Measurements from ENCODE around the gene SLC7A14. TPM values are rescaled to one million over a fixed set of nuclear protein-coding genes. Genes with fewer than 3 reads are reported as not detected.

The SLC7A14 gene
- polyA plus RNA-seq, 1 experiment = 0.60 TPM

- Histone ChIP-seq H3K27me3 (ENCODE audit: control insufficient read depth, insufficient read depth, low read length) (no peaks in the 10 kb centered on the region), H3K4me3 (ENCODE audit: low read depth, low read length) (no peak overlapping the region), H3K36me3 (ENCODE audit: control insufficient read depth, insufficient read depth, low read length) (peaks cover 3% of the 10 kb centered on the region)
- CTCF ChIA-PET = interaction anchor here (0.9 to 1.7 kb wide), 3 partner anchors 12 to 380 kb away, joined by 3 to 6 read pairs (median 3); partner anchors contain the start of gene CLDN11
- POLR2A ChIA-PET = interaction anchor here (0.7 kb wide), 1 partner anchor 371 kb away, joined by 4 read pairs; no protein-coding TSS in a partner anchor
- no peak for DNase-seq (ENCODE audit: low read depth)
- no peak for TF ChIP-seq CTCF (IDR thresholded peaks at IDR 0.05; ENCODE audit: insufficient read depth, low read depth, low read length)
Measured at GRCh38 chr3:170431054-170431453, 154.8 kb downstream of the SLC7A14 start.

- no peak for DNase-seq (ENCODE audit: low read depth)
- H3K27me3 ChIP-seq (ENCODE audit: control insufficient read depth, insufficient read depth, low read length) = no peaks in the 10 kb centered on the region
- no peak for TF ChIP-seq CTCF (IDR thresholded peaks at IDR 0.05; ENCODE audit: insufficient read depth, low read depth, low read length)
- peaks cover 2% of the 10 kb centered on the region for H3K36me3 ChIP-seq (ENCODE audit: control insufficient read depth, insufficient read depth, low read length)
- POLR2A ChIA-PET = no interaction called here
- CTCF ChIA-PET = no interaction called here
- H3K4me3 ChIP-seq (ENCODE audit: low read depth, low read length) = no peak overlapping the region
Measured at GRCh38 chr3:170429050-170429449, 156.8 kb downstream of the SLC7A14 start.

- no peak for TF ChIP-seq CTCF (IDR thresholded peaks at IDR 0.05; ENCODE audit: insufficient read depth, low read depth, low read length)
- no peak overlapping the region for H3K4me3 ChIP-seq (ENCODE audit: low read depth, low read length)
- DNase-seq (ENCODE audit: low read depth) = no peak
- no peaks in the 10 kb centered on the region for H3K27me3 ChIP-seq (ENCODE audit: control insufficient read depth, insufficient read depth, low read length)
- ChIA-PET CTCF (no interaction called here), POLR2A (no interaction called here)
- peaks cover 2% of the 10 kb centered on the region for H3K36me3 ChIP-seq (ENCODE audit: control insufficient read depth, insufficient read depth, low read length)
Measured at GRCh38 chr3:170428095-170428494, 157.8 kb downstream of the SLC7A14 start.

- TF ChIP-seq CTCF (IDR thresholded peaks at IDR 0.05; ENCODE audit: insufficient read depth, low read depth, low read length) = no peak
- Histone ChIP-seq H3K27me3 (ENCODE audit: control insufficient read depth, insufficient read depth, low read length) (no peaks in the 10 kb centered on the region), H3K4me3 (ENCODE audit: low read depth, low read length) (no peak overlapping the region), H3K36me3 (ENCODE audit: control insufficient read depth, insufficient read depth, low read length) (no peaks in the 10 kb centered on the region; the same call in 1 of the 2 replicates)
- ChIA-PET POLR2A (no interaction called here), CTCF (no interaction called here)
- DNase-seq (ENCODE audit: low read depth) = no peak
Measured at GRCh38 chr3:170426240-170426797, 159.6 kb downstream of the SLC7A14 start.

- TF ChIP-seq CTCF (IDR thresholded peaks at IDR 0.05; ENCODE audit: insufficient read depth, low read depth, low read length) = no peak
- Histone ChIP-seq H3K27me3 (ENCODE audit: control insufficient read depth, insufficient read depth, low read length) (no peaks in the 10 kb centered on the region), H3K36me3 (ENCODE audit: control insufficient read depth, insufficient read depth, low read length) (no peaks in the 10 kb centered on the region; the same call in 1 of the 2 replicates), H3K4me3 (ENCODE audit: low read depth, low read length) (no peak overlapping the region)
- no peak for DNase-seq (ENCODE audit: low read depth)
- ChIA-PET CTCF (interaction anchor here (0.7 kb wide), 1 partner anchor 330 kb away, joined by 3 read pairs; no protein-coding TSS in a partner anchor), POLR2A (no interaction called here)
Measured at GRCh38 chr3:170425491-170426239, 160.2 kb downstream of the SLC7A14 start.
